Smooth muscle cell (in vitro differentiated cells): ENCODE data around the gene EDRF1. TPM values are rescaled to one million over a fixed set of nuclear protein-coding genes. Genes with fewer than 3 reads are reported as not detected.

Experiments
- DNase-seq: peaks from one replicate; lab custom pipeline; 2025; ENCODE audit not compliant: unreplicated experiment; lab: John Stamatoyannopoulos, UW
- H2AFZ ChIP-seq: fragments of 200-600 bp; sonication (generic); 2 replicates; pipeline ENCODE4 v1.6.0; 2016; ENCODE audit warnings: antibody characterized with exemption, low read depth, mild to moderate bottlenecking
- H3F3A ChIP-seq: fragments of 200-600 bp; sonication (generic); 2 replicates; pipeline ENCODE4 v1.6.0; 2017; ENCODE audit warnings: antibody characterized with exemption, low read depth
- H3K27ac ChIP-seq: fragments of 200-600 bp; sonication (generic); 2 replicates; pipeline ENCODE4 v1.5.1; 2016; ENCODE audit warnings: low read depth, mild to moderate bottlenecking
- H3K27me3 ChIP-seq: fragments of 200-600 bp; sonication (generic); 2 replicates; pipeline ENCODE4 v1.6.1; 2016; ENCODE audit warnings: low read depth, mild to moderate bottlenecking
- H3K36me3 ChIP-seq: fragments of 200-600 bp; sonication (generic); 2 replicates; pipeline ENCODE4 v1.5.1; 2016; ENCODE audit warnings: low read depth
- H3K4me1 ChIP-seq: fragments of 200-600 bp; sonication (generic); 2 replicates; pipeline ENCODE4 v1.5.1; 2016; ENCODE audit warnings: low read depth
- H3K4me2 ChIP-seq: fragments of 200-600 bp; sonication (generic); 2 replicates; pipeline ENCODE4 v1.6.0; 2016; ENCODE audit warnings: mild to moderate bottlenecking
- H3K4me3 ChIP-seq: fragments of 200-600 bp; sonication (generic); 2 replicates; pipeline ENCODE4 v1.5.1; 2016; ENCODE audit warnings: mild to moderate bottlenecking
- H3K79me2 ChIP-seq: fragments of 200-600 bp; sonication (generic); 2 replicates; pipeline ENCODE4 v1.6.0; 2016; ENCODE audit warnings: low read depth, mild to moderate bottlenecking
- H3K9ac ChIP-seq: fragments of 200-600 bp; sonication (generic); 2 replicates; pipeline ENCODE4 v1.6.0; 2016; ENCODE audit warnings: low read depth
- H3K9me3 ChIP-seq: fragments of 200-600 bp; sonication (generic); replicated peaks from 2 replicates; pipeline ENCODE4 v1.5.1; 2016; ENCODE audit warnings: low read depth
- H4K20me1 ChIP-seq: fragments of 200-600 bp; sonication (generic); 2 replicates; pipeline ENCODE4 v1.6.0; 2016; ENCODE audit warnings: low read depth
- WGBS: methylation state at CpG from one replicate; pipeline ENCODE4 v1.1.7; 2016; ENCODE audit warnings: low lambda C conversion rate; 5-methylcytosine and 5-hydroxymethylcytosine counted together
- polyA plus RNA-seq: library from polyadenylated mRNA; unstranded; fragments of >200 nt; fragmentation: Nextera tagmentation; extraction: Ambion mirVana; gene quantifications from 2 replicates; pipeline ENCODE4 v1.2.1, GENCODE V29; 2016
- total RNA-seq: library from RNA; depleted of rRNA; stranded (reverse); fragments of >200 nt; gene quantifications from 2 replicates; pipeline ENCODE4 v1.2.3, GENCODE V29; 2014
- TF ChIP-seq, protein P1 (sequence below): fragments of 200-600 bp; sonication (generic); IDR thresholded peaks from 2 replicates; pipeline ENCODE4 v1.5.1; 2017; ENCODE audit warnings: borderline replicate concordance, mild to moderate bottlenecking, antibody characterized with exemption; ENCODE audit not compliant: insufficient read depth, poor library complexity, severe bottlenecking

EDRF1 gene
- total and polyA plus RNA-seq, 2 experiments from 2014 or later, result 8.5 to 22.0 TPM

DNA sequence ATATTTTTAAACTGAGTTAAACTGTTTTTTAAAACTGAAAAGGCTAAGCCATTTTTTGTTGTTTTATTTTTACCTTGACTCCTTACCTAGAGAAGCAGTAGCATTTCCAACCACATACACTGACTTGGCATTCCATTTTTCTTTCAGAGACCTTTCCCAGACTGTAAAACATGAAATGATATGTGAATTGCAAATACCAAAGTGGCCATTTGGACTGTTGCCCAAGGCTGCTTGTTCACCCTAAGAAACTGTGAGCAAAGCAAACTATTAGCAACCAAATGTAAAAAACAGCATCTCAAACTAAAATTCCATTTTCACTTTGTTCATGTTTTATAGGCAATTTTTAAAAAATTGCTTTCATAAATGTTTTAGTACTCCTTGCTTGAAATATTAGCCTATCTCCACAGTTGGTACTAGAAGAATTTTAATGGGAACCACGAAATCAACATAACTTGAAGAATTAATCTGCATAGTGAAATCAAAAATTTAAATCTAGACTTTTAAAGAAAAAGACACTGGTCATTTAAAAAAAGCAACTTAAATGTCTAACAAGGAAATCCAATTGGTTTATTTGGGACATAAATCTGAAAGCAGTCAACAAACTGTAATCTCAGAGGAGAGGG, 92.7 kb downstream of the EDRF1 start:
- TF ChIP-seq, protein P1, sequence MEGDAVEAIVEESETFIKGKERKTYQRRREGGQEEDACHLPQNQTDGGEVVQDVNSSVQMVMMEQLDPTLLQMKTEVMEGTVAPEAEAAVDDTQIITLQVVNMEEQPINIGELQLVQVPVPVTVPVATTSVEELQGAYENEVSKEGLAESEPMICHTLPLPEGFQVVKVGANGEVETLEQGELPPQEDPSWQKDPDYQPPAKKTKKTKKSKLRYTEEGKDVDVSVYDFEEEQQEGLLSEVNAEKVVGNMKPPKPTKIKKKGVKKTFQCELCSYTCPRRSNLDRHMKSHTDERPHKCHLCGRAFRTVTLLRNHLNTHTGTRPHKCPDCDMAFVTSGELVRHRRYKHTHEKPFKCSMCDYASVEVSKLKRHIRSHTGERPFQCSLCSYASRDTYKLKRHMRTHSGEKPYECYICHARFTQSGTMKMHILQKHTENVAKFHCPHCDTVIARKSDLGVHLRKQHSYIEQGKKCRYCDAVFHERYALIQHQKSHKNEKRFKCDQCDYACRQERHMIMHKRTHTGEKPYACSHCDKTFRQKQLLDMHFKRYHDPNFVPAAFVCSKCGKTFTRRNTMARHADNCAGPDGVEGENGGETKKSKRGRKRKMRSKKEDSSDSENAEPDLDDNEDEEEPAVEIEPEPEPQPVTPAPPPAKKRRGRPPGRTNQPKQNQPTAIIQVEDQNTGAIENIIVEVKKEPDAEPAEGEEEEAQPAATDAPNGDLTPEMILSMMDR, result no peak
- H3K27ac ChIP-seq, result no peak overlapping the region
- H3K27me3 ChIP-seq, result no peaks in the 10 kb centered on the region
- H3K9ac ChIP-seq, result no peak overlapping the region
- no peaks in the 10 kb centered on the region for H3K79me2 ChIP-seq
- DNase-seq, result no peak
- 95% methylated on average over 1 of the region's 1 CpG for WGBS
- no peaks in the 10 kb centered on the region for H3K4me1 ChIP-seq
- H4K20me1 ChIP-seq, result no peaks in the 10 kb centered on the region
- H3K4me2 ChIP-seq, result no peak overlapping the region
- no peaks in the 10 kb centered on the region for H3F3A ChIP-seq
- H3K9me3 ChIP-seq, result no peaks in the 10 kb centered on the region
- no peak overlapping the region for H3K4me3 ChIP-seq
- H3K36me3 ChIP-seq, result peaks cover 16% of the 10 kb centered on the region
- H2AFZ ChIP-seq, result no peak overlapping the region

Other genes starting within 250 kb of the EDRF1 start
- gene TEX36, start 36.5 kb upstream of the EDRF1 start, total RNA-seq, result not detected in 2 replicates
- gene TEX36, start 36.5 kb upstream of the EDRF1 start, polyA plus RNA-seq, result not detected in 2 replicates
- not detected in 2 replicates for gene MMP21, start 56.1 kb downstream of the EDRF1 start, total RNA-seq
- gene MMP21, start 56.1 kb downstream of the EDRF1 start, polyA plus RNA-seq, result not detected in 2 replicates
- gene UROS, start 103.5 kb downstream of the EDRF1 start, total RNA-seq, result 43.7 and 61.1 TPM in 2 replicates
- 77.5 and 86.7 TPM in 2 replicates for gene UROS, start 103.5 kb downstream of the EDRF1 start, polyA plus RNA-seq
- gene BCCIP, start 103.8 kb downstream of the EDRF1 start, total RNA-seq, result 61.8 and 87.5 TPM in 2 replicates
- 55.3 and 56.6 TPM in 2 replicates for gene BCCIP, start 103.8 kb downstream of the EDRF1 start, polyA plus RNA-seq
- gene DHX32, start 161.6 kb downstream of the EDRF1 start, total RNA-seq, result 51.2 and 56.1 TPM in 2 replicates
- 31.8 and 39.8 TPM in 2 replicates for gene DHX32, start 161.6 kb downstream of the EDRF1 start, polyA plus RNA-seq
- 5.8 and 9.5 TPM in 2 replicates for gene FANK1, start 176.9 kb downstream of the EDRF1 start, total RNA-seq
- 6.6 and 14.8 TPM in 2 replicates for gene FANK1, start 176.9 kb downstream of the EDRF1 start, polyA plus RNA-seq